Measurements from ENCODE around the gene BRAF.
A peak's percentile ranks its signal among the peaks of the same experiment; 100 is the strongest.
"Not testable (repeated sequence)": the region's sequence is repeated elsewhere in the genome, so short reads cannot be mapped to it uniquely, and the experiment has no call there.

The BRAF gene

GRCh38 chr7:140763166-140763565, 161.6 kb downstream of the BRAF start:
- not testable (repeated sequence) for DNase-seq

- not testable (repeated sequence) for DNase-seq
These were observed 163.4 kb downstream of the BRAF start for GRCh38 chr7:140761375-140761774.

DNA sequence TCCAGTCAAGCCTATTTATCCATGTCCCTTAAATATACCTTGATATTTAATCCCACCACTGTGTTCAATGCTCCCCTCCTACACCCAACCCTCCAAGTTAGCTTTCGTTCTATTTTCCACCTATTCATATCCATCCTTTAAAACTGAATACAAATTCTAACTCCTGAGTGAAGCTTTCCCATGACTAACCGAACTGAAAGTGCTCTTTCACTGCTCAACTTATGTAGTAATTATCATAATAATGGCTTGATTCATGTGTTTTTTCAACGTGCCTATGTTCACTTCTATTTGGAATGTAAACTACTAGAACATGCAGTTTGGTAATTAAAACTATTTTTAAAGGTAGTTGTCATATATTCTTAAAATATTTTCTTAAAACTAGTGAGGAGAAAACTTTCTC, 170.2 kb downstream of the BRAF start:
- DNase-seq: no peak

GRCh38 chr7:140752533-140752932, 172.2 kb downstream of the BRAF start:
- DNase-seq: no peak

- DNase-seq: no peak
These were observed 178.0 kb downstream of the BRAF start for GRCh38 chr7:140746751-140747150.

DNA sequence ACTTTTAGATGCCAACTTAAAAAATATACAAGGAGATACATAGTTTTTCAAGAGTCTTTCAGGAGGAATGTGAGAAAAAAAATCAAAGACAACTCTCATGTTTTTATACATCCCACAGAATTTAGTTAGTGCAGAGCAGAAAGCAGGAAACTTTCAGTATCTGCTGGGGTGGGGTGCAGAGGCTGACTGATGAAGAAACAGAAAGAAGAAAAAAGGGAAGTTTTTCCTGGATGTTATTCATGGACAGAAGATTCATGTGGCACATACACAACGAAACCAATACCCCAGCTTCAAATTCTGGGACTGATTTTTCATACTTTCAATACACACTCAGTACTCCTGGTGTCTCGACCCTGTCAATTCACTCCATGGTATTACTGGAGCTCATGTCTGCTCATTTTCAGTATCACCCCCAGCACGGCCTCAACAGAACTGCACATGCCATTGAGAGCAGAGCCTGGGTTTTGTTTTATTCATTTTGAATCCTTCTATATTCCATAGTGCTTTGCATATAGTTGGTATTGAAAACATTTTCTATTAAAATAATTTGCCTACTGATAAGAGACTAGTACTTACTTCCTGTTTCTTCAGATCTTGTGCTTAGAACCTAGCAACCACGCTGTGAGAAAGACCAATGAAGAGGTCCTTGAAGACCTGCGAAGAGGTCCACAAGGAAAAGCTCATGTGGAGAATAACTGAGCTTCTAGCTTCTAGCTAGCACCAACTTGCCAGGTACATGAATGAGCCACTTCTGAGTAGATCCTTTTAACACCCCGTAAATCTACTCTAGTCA, 179.3 kb downstream of the BRAF start:
- no peak for DNase-seq

DNA sequence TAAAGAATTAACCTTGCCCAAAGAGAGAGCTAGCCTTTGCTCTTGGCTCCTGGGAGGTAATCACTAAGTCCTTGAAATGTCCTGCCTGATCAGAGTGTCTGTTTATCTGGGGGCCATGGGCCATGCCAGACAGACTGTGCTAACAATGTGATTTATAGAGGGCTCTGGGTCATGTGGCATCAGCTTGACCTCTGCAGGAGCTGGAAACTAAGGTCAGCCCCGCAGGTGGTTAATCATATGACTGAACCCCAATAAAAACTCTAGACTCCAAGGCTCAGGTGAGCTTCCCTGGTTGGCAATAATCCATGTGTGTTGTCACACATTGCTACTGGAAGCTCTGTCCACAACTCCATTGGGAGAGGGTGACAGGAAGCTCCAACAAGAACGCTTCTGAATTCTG, 180.7 kb downstream of the BRAF start:
- DNase-seq: no peak

- DNase-seq: not testable (repeated sequence)
These were observed 181.5 kb downstream of the BRAF start for GRCh38 chr7:140743255-140743654.

GRCh38 chr7:140738280-140738679, 186.4 kb downstream of the BRAF start:
- no peak for DNase-seq

DNA sequence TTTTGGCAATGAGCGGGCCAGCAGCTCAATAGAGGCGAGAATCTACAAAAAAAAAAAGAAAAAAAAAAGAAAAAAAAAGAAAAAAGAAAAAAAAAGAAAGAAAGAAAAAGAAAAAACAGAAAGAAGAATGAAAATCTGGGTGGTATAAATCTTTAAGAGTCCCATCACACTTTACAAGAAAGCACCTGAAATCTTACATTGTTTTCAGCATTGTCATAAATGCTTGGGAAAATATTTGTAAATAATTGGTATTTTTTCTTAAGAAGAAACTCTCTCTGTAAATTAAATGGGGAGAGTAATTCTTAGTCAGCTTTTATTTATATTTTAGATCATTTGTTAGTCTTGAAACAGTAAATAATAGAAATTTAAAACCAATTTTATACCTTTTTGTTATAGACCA, 190.0 kb downstream of the BRAF start:
- DNase-seq: no peak

GRCh38 chr7:140734096-140734495, 190.6 kb downstream of the BRAF start:
- no peak for DNase-seq

- DNase-seq: no peak
These were observed 192.3 kb downstream of the BRAF start for GRCh38 chr7:140732416-140732815.

DNA sequence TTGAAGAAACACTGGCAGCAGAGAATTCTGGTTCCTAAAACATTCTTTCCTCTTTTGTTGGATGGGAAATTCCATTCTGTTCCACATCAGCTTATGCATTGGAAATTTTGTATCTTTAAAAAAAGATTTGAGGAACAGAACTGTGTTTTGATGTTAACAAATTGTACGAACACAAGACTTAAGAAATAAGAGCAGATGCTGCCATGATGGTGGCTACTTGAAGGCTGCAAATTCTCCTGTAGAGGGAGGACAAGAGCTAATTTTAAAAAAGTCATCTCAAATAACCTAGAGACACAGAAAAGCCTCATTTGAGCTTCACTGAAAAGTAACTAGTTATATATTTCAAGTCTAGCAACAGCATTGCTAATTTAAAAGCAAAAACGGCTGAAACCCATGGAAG, 198.4 kb downstream of the BRAF start:
- peak; percentile 14 for DNase-seq

DNA sequence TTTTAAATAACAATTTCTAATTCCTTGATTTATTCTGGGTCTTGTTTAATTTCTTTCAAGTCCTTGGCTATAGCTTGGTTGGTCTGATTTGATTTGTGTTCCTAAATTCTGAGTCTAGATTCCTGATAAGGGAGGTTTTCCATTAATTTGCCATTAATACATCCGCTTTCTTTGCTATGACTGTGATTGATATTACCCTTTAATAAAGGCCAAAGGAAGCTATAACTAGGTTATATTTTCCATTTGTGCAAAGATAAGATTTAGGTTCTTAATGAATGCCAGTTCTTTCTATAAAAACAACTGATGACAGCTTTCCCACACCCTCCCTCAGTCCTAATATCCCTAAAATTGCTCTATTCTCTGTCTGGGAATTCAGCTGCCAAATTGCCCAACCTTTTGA, 200.0 kb downstream of the BRAF start:
- no peak for DNase-seq

GRCh38 chr7:140723574-140723973, 201.2 kb downstream of the BRAF start:
- DNase-seq: no peak

GRCh38 chr7:140723006-140723405, 201.7 kb downstream of the BRAF start:
- no peak for DNase-seq

DNA sequence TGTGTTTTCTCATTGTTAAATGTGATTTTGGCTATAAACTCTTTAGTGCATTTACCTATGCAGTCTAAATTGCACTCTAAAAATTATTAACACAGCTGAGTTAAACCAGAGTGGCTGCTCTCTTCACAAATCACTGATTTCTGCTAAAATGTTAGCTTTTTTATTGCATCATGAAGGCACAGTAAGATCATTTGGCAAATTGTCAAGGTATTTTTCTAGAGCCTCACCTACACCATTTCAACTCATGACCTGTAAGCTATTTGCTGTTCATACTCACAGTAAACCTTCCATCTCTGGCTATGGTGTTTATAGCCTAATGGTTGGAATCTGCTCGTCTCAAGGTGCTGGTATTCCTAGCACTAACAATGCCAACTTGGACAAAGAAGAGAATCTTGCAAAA, 202.5 kb downstream of the BRAF start:
- no peak for DNase-seq

DNA sequence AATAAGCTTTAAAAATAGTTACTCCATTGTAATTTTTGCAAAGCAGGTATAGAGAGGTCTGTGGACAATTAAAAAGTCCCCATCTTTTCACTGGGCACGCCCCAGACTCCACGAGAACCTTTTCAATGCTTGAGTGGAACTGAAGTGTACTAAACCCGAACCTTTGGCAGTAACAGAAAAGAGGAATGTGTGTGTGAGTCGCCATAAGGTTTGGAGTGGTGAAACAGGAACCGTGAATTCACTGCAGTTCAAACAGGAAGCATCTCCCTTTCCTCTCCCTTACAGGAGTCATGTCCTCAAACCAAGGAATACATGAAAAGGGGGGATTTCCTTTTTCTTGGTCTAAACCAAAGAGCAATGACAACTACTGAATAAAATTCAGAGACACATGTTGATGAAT, 205.0 kb downstream of the BRAF start:
- DNase-seq: no peak

GRCh38 chr7:140714331-140715040, 210.2 kb downstream of the BRAF start:
- no peak for DNase-seq

- DNase-seq: not testable (repeated sequence)
These were observed 212.3 kb downstream of the BRAF start for GRCh38 chr7:140712392-140712791.

GRCh38 chr7:140708764-140709163, 216.0 kb downstream of the BRAF start:
- DNase-seq: not testable (repeated sequence)

DNA sequence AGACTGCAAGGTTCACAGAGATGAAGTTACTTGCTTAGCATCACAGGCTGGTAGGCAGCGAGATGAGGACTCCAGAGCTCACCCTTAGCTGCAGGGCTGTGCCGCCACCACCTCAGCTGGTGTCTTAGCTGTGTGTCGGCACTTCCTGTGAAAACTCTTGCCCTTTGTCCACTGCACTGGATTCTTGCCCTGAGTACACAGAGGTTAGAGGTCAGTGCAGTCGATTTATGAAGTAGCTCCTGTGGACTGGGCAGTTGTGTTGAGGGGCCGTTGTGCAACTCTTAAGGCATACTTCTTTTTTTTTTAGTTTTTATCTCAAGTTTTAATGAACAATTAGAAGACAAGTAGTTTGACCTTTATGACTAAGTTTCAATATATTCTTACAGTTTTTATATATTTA, 217.6 kb downstream of the BRAF start:
- no peak for DNase-seq

DNA sequence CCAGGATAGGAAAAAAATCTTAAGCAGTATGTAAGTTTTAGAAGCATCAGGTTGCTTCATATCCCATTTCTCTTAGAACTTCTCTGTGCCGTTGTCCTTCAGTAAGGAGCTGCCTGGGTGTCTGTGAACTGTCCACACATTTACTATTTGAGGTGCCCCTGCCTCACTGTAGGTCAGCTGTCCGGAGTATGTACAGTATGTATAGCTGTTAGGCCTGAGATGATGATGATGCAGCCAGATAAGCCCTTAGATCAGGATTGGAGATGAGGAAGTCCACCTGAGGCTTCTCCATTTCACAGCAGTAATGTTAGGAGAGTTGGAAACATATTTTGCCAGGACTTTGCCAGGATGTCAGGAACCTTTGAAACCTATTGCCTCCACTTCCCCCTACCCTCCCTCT, 220.5 kb downstream of the BRAF start:
- no peak for DNase-seq

GRCh38 chr7:140702774-140703173, 222.0 kb downstream of the BRAF start:
- DNase-seq: no peak

DNA sequence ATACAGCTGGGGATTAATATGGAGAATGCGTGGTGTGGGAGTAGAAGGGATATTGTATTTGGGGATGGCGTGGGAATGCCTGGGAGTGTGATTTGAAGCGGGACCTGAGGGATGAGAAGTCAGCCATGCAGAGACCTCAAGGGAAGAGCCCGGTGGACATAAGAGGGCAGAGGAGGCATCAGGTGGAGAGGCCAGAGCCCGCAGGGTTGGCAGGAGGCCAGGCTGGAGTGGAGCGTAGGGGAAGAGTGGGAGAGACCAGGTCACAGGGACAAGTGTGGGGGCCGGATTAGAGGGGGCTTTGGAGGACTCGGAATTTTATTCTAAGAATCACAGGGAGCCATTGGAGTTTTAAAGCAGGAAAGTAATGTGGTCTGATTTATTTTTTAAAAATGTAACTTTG, 226.3 kb downstream of the BRAF start:
- DNase-seq: no peak
